ENCODE data around the gene GEMIN4. TPM values are rescaled to one million over a fixed set of nuclear protein-coding genes. Genes with fewer than 3 reads are reported as not detected.

Gene GEMIN4
- total RNA-seq, 4 donors from 2014 or later, result 9.9 to 29.0 (median 15.9) TPM

GRCh38 chr17:781805-782731 is 30.0 kb upstream of the GEMIN4 start, which contains the start of the genes GLOD4 and MRM3:
TSS of gene GLOD4 (minus strand) at chr17:782280. CDS start at chr17:782255, 25 bp downstream.
TSS of gene MRM3 (plus strand) at chr17:782353. CDS start at chr17:782379, 26 bp downstream.
- Histone ChIP-seq H3K36me3 (peaks cover 0 to 31% (median 15%) of the 10 kb centered on the region in 3 donors), H3K27ac (peak within 1 kb of the TSS; percentile 48 to 93 (median 87)), H3K4me1 (peaks cover 0 to 34% (median 16%) of the 10 kb centered on the region in 4 donors), H3K27me3 (no peaks in the 10 kb centered on the region), H3K9me3 (no peaks in the 10 kb centered on the region), H3K4me3 (peak within 1 kb of the TSS; percentile 61 to 93 (median 89))
- TF ChIP-seq, protein P1, sequence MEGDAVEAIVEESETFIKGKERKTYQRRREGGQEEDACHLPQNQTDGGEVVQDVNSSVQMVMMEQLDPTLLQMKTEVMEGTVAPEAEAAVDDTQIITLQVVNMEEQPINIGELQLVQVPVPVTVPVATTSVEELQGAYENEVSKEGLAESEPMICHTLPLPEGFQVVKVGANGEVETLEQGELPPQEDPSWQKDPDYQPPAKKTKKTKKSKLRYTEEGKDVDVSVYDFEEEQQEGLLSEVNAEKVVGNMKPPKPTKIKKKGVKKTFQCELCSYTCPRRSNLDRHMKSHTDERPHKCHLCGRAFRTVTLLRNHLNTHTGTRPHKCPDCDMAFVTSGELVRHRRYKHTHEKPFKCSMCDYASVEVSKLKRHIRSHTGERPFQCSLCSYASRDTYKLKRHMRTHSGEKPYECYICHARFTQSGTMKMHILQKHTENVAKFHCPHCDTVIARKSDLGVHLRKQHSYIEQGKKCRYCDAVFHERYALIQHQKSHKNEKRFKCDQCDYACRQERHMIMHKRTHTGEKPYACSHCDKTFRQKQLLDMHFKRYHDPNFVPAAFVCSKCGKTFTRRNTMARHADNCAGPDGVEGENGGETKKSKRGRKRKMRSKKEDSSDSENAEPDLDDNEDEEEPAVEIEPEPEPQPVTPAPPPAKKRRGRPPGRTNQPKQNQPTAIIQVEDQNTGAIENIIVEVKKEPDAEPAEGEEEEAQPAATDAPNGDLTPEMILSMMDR (IDR thresholded peaks at IDR 0.05), result peak in 3 of 5 experiments; percentile 22 to 74 (median 70)
- peak; percentile 66 to 77 for TF ChIP-seq POLR2A (IDR thresholded peaks at IDR 0.05)
- TF ChIP-seq EP300 (IDR thresholded peaks at IDR 0.05), result peak in 1 of 2 donors; percentile 99
- WGBS, 2 donors, result 0 to 1% methylated on average over 39 to 69 of the region's 87 CpGs
- DNase-seq (ENCODE audit: low spot score in 2 of 2), result peak; percentile 94 to 95

DNA sequence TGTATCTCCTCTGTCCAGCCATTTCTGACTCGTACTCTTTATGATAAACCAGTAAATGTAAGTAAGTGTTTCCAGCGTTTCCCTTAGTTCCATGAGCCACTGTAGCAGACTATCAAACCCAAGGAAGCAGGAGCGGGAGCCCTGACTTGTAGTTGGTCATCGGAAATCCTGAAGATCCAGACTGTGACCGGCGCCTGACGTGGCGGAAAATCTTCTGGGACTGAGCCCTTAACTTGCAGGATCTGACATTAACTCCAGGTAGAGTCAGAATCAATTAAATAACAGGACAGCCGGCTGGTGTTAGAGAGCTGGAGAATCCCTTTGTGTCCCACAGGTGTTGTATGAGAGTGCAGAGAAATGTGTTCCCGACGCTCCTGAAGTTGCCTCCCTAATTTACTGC is 26.0 kb upstream of the GEMIN4 start:
- 85 to 90% methylated on average over 11 of the region's 11 CpGs for WGBS, 2 donors
- Histone ChIP-seq H3K36me3 (peaks cover 0 to 58% (median 26%) of the 10 kb centered on the region in 3 donors), H3K27ac (no peak overlapping the region), H3K4me1 (peaks cover 0 to 29% (median 11%) of the 10 kb centered on the region in 4 donors), H3K27me3 (no peaks in the 10 kb centered on the region), H3K4me3 (no peak overlapping the region), H3K9me3 (no peaks in the 10 kb centered on the region)
- no peak for TF ChIP-seq POLR2A (IDR thresholded peaks at IDR 0.05)
- no peak for TF ChIP-seq EP300 (IDR thresholded peaks at IDR 0.05)
- TF ChIP-seq, protein P1 (IDR thresholded peaks at IDR 0.05), result no peak
- DNase-seq (ENCODE audit: low spot score in 2 of 2), result no peak

DNA sequence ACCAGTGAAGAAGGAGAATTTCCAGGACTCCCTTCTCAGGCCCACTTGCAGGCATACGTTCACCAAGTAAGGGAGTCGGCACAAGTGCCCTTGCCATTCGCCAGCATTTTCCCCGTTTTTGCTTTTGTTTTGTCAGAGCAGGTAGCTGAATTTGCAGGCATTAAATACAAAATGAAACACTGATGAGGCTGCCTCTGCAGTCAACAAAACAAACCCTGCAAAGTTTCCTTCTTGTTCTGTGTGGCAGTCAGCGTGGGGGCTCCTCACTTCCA is 22.2 kb upstream of the GEMIN4 start:
- 61 to 72% methylated on average over 5 of the region's 5 CpGs for WGBS, 2 donors
- H3K27ac ChIP-seq, result peak overlapping the region; percentile 3 to 83 (median 49)
- no peak for DNase-seq (ENCODE audit: low spot score in 2 of 2)
- H3K4me1 ChIP-seq, result peaks cover 0 to 17% (median 0%) of the 10 kb centered on the region in 4 donors
- no peak overlapping the region for H3K4me3 ChIP-seq
- H3K27me3 ChIP-seq, result no peaks in the 10 kb centered on the region
- peaks cover 0 to 84% (median 46%) of the 10 kb centered on the region in 3 donors for H3K36me3 ChIP-seq
- TF ChIP-seq POLR2A (IDR thresholded peaks at IDR 0.05), result no peak
- TF ChIP-seq, protein P1 (IDR thresholded peaks at IDR 0.05), result no peak
- no peak for TF ChIP-seq EP300 (IDR thresholded peaks at IDR 0.05)
- no peaks in the 10 kb centered on the region for H3K9me3 ChIP-seq

DNA sequence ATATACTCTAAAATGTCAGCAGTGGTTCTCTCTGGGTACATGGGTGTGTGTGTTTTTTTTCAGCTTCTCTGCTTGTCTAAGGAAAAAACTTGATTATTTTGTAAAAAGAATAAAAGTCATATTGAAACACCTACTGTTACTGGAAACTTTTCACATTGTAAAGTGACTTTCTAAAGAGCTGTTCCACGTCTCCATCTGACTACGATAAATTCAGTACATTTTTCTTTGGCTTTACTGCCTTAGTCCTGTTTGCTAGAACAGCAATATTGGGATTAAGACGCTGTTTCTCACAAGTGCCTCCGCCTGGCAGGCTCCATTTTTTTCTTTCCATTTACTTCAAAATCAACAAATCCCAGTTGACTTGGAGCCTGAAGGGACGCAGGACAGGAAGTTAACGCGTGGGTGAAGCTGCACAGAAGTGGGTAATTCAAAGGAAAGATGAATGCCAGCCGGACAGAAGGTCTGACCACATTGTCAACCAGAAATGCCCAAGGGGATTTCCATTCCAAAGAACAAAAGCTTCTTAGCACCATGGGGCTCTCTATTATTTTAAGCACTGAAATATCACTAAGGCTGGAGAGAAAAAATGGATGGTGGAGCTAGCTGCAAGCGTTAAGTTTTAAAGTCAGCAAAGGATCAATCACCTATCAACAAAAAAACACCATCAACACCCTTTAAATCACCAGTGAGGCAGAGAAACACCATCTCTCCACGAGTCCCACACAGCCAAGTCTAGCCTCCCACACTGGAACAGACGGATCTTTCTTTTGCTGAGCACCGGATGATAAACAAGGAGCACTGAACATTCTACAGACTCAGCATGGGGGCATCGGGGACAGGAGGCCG is 21.6 kb upstream of the GEMIN4 start:
- TF ChIP-seq, protein P1 (IDR thresholded peaks at IDR 0.05), result no peak
- TF ChIP-seq POLR2A (IDR thresholded peaks at IDR 0.05) (no peak), EP300 (IDR thresholded peaks at IDR 0.05) (peak in 1 of 2 donors; percentile 32)
- DNase-seq (ENCODE audit: low spot score in 2 of 2), result no peak
- Histone ChIP-seq H3K36me3 (peaks cover 0 to 86% (median 46%) of the 10 kb centered on the region in 3 donors), H3K4me3 (no peak overlapping the region), H3K27me3 (no peaks in the 10 kb centered on the region), H3K27ac (peak overlapping the region; percentile 3 to 83 (median 62)), H3K9me3 (no peaks in the 10 kb centered on the region), H3K4me1 (peaks cover 0 to 17% (median 0%) of the 10 kb centered on the region in 4 donors)
- 51 to 56% methylated on average over 14 of the region's 14 CpGs for WGBS, 2 donors
